DOHH2 (cell line): ENCODE measurements around the gene ABCG2.

Experiments used
- H3F3A ChIP-seq: fragments of 200-600 bp; sonication (generic), shearing (Covaris generic); 2 replicates; pipeline ENCODE4 v1.6.0; 2016; ENCODE audit warnings: antibody characterized with exemption, mild to moderate bottlenecking; ENCODE audit not compliant: control insufficient read depth, insufficient read depth
- H3K27ac ChIP-seq: fragments of 200-600 bp; sonication (generic); 2 replicates; pipeline ENCODE4 v1.5.1; 2014; ENCODE audit warnings: low read depth, mild to moderate bottlenecking, low read length, moderate library complexity
- H3K27me3 ChIP-seq: fragments of 200-600 bp; sonication (generic); 2 replicates; pipeline ENCODE4 v1.6.1; 2014; ENCODE audit warnings: mild to moderate bottlenecking, low read length, mixed read lengths; ENCODE audit not compliant: control insufficient read depth
- H3K36me3 ChIP-seq: fragments of 200-600 bp; sonication (generic); 2 replicates; pipeline ENCODE4 v1.6.1; 2014; ENCODE audit warnings: mild to moderate bottlenecking, low read length, moderate library complexity, mixed read lengths; ENCODE audit not compliant: control insufficient read depth
- H3K4me1 ChIP-seq: fragments of 200-600 bp; sonication (generic); 2 replicates; pipeline ENCODE4 v1.6.1; 2014; ENCODE audit warnings: mild to moderate bottlenecking, low read length, mixed read lengths; ENCODE audit not compliant: control insufficient read depth
- H3K4me2 ChIP-seq: fragments of 200-600 bp; sonication (generic); 2 replicates; pipeline ENCODE4 v1.6.0; 2014; ENCODE audit warnings: mild to moderate bottlenecking, low read length, moderate library complexity
- H3K4me3 ChIP-seq: fragments of 200-600 bp; sonication (generic); 2 replicates; pipeline ENCODE4 v1.5.1; 2014; ENCODE audit warnings: mild to moderate bottlenecking, low read length, mixed read lengths
- H3K79me2 ChIP-seq: fragments of 200-600 bp; sonication (generic); 2 replicates; pipeline ENCODE4 v1.6.1; 2014; ENCODE audit warnings: mild to moderate bottlenecking, low read length, mixed read lengths; ENCODE audit not compliant: control insufficient read depth
- H3K9me2 ChIP-seq: fragments of 200-600 bp; sonication (generic); replicated peaks from 2 replicates; pipeline ENCODE4 v1.6.1; 2014; ENCODE audit warnings: mild to moderate bottlenecking, low read length, mixed read lengths; ENCODE audit not compliant: control insufficient read depth
- H3K9me3 ChIP-seq: fragments of 200-600 bp; sonication (generic); 2 replicates; pipeline ENCODE4 v1.6.1; 2014; ENCODE audit warnings: antibody characterized with exemption, low read length, mixed read lengths; ENCODE audit not compliant: control insufficient read depth, insufficient read depth
- H4K20me1 ChIP-seq: fragments of 200-600 bp; sonication (generic); 2 replicates; pipeline ENCODE4 v1.6.0; 2014; ENCODE audit warnings: low read depth, mild to moderate bottlenecking, antibody characterized with exemption, low read length, moderate library complexity; ENCODE audit not compliant: control insufficient read depth, insufficient read depth
- EZH2phosphoT487 ChIP-seq: fragments of 200-600 bp; sonication (generic); IDR thresholded peaks from 2 replicates; pipeline ENCODE4 v1.6.1; 2017; ENCODE audit warnings: borderline replicate concordance, mild to moderate bottlenecking, antibody characterized with exemption, low read length, moderate library complexity, mixed read lengths
- TF ChIP-seq, protein P1 (sequence below): fragments of 200-600 bp; sonication (generic); IDR thresholded peaks from one replicate; pipeline ENCODE4 v1.5.1; 2014; ENCODE audit warnings: antibody characterized with exemption, mild to moderate bottlenecking, low read depth, low read length; ENCODE audit not compliant: poor library complexity, severe bottlenecking

The ABCG2 gene

GRCh38 chr4:88148560-88148959, 9.9 kb downstream of the ABCG2 start:
- TF ChIP-seq, protein P1, sequence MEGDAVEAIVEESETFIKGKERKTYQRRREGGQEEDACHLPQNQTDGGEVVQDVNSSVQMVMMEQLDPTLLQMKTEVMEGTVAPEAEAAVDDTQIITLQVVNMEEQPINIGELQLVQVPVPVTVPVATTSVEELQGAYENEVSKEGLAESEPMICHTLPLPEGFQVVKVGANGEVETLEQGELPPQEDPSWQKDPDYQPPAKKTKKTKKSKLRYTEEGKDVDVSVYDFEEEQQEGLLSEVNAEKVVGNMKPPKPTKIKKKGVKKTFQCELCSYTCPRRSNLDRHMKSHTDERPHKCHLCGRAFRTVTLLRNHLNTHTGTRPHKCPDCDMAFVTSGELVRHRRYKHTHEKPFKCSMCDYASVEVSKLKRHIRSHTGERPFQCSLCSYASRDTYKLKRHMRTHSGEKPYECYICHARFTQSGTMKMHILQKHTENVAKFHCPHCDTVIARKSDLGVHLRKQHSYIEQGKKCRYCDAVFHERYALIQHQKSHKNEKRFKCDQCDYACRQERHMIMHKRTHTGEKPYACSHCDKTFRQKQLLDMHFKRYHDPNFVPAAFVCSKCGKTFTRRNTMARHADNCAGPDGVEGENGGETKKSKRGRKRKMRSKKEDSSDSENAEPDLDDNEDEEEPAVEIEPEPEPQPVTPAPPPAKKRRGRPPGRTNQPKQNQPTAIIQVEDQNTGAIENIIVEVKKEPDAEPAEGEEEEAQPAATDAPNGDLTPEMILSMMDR: no peak
- TF ChIP-seq EZH2phosphoT487: no peak
- no peak overlapping the region for H3K27ac ChIP-seq

GRCh38 chr4:88147799-88148217, 10.6 kb downstream of the ABCG2 start:
- H3K27me3 ChIP-seq: no peaks in the 10 kb centered on the region
- no peaks in the 10 kb centered on the region for H3K4me1 ChIP-seq
- no peaks in the 10 kb centered on the region for H3K9me3 ChIP-seq
- no peaks in the 10 kb centered on the region for H3K9me2 ChIP-seq
- no peak overlapping the region for H3K4me2 ChIP-seq
- TF ChIP-seq, protein P1: no peak
- no peak for TF ChIP-seq EZH2phosphoT487
- no peak overlapping the region for H3K4me3 ChIP-seq
- H3K27ac ChIP-seq: no peak overlapping the region
- no peaks in the 10 kb centered on the region for H3K79me2 ChIP-seq
- H3F3A ChIP-seq: no peaks in the 10 kb centered on the region
- no peaks in the 10 kb centered on the region for H4K20me1 ChIP-seq
- H3K36me3 ChIP-seq: no peaks in the 10 kb centered on the region

More at GRCh38 chr4:88148560-88148959, 9.9 kb downstream of the ABCG2 start:
- Histone ChIP-seq H3K4me2 (no peak overlapping the region), H3F3A (no peaks in the 10 kb centered on the region), H3K9me2 (no peaks in the 10 kb centered on the region), H3K27me3 (no peaks in the 10 kb centered on the region), H3K4me1 (no peaks in the 10 kb centered on the region), H3K9me3 (no peaks in the 10 kb centered on the region), H4K20me1 (no peaks in the 10 kb centered on the region), H3K36me3 (no peaks in the 10 kb centered on the region), H3K4me3 (no peak overlapping the region), H3K79me2 (no peaks in the 10 kb centered on the region)

- Histone ChIP-seq H3K79me2 (no peaks in the 10 kb centered on the region), H3K9me3 (no peaks in the 10 kb centered on the region), H4K20me1 (no peaks in the 10 kb centered on the region), H3K4me2 (no peak overlapping the region), H3K36me3 (no peaks in the 10 kb centered on the region), H3K4me3 (no peak overlapping the region), H3K27ac (no peak overlapping the region), H3K4me1 (no peaks in the 10 kb centered on the region), H3K27me3 (no peaks in the 10 kb centered on the region), H3K9me2 (no peaks in the 10 kb centered on the region), H3F3A (no peaks in the 10 kb centered on the region)
- TF ChIP-seq, protein P1: no peak
- no peak for TF ChIP-seq EZH2phosphoT487
Measured at GRCh38 chr4:88146891-88147290, 11.5 kb downstream of the ABCG2 start.

GRCh38 chr4:88144866-88145300, 13.6 kb downstream of the ABCG2 start:
- no peaks in the 10 kb centered on the region for H3F3A ChIP-seq
- no peaks in the 10 kb centered on the region for H3K27me3 ChIP-seq
- H3K4me3 ChIP-seq: no peak overlapping the region
- no peaks in the 10 kb centered on the region for H4K20me1 ChIP-seq
- no peaks in the 10 kb centered on the region for H3K9me2 ChIP-seq
- H3K36me3 ChIP-seq: no peaks in the 10 kb centered on the region
- no peaks in the 10 kb centered on the region for H3K9me3 ChIP-seq
- H3K4me1 ChIP-seq: no peaks in the 10 kb centered on the region
- no peaks in the 10 kb centered on the region for H3K79me2 ChIP-seq
- no peak for TF ChIP-seq EZH2phosphoT487
- TF ChIP-seq, protein P1: no peak
- H3K4me2 ChIP-seq: no peak overlapping the region
- no peak overlapping the region for H3K27ac ChIP-seq
